K562 (cell line): Measurements from ENCODE around the gene MRPL44. TPM values are rescaled to one million over a fixed set of nuclear protein-coding genes. Genes with fewer than 3 reads are reported as not detected.

Experiments
- ATAC-seq: fragments of 200-7000 bp; cut with Tn5 transposase; 3 replicates; pipeline ENCODE4 v1.9.1; 2020; ENCODE audit warnings: moderate library complexity
- BruUV-seq: library from RNA; stranded (reverse); fragments of 400-500 nt; replicated peaks from 2 replicates; lab custom pipeline; 2021; lab: Mats Ljungman, UMichigan
- CTCF ChIA-PET: fragments of 300-600 bp; formaldehyde crosslinking; extraction: SDS; loops from one replicate; lab custom pipeline; 2021; ENCODE audit warnings: low intra/inter-chr PET ratio; lab: Yijun Ruan, JAX
- POLR2A ChIA-PET: fragments of 300-600, 350-650 bp; sonication (Branson Sonifier 250); formaldehyde crosslinking; extraction: SDS; loops from one replicate; lab custom pipeline; 2021; ENCODE audit warnings: antibody characterized with exemption, inconsistent platforms; lab: Yijun Ruan, JAX
- DNase-seq, 4 experiments: peaks; one replicate each; pipeline versions ENCODE4 v3.0.0 to v3.0.0-alpha.2; 2011 to 2018; ENCODE audit warnings: low spot score in 3 of 4, mixed read lengths in 3 of 4; ENCODE audit errors: extremely low read depth in 1 of 4
- FAIRE-seq: peaks from 2 replicates; lab custom pipeline; 2011; peaks lifted over from hg19 to GRCh38; lab: Jason Lieb, UNC
- H2AFZ ChIP-seq: 2 replicates; pipeline ENCODE4 v1.6.0; 2011; ENCODE audit warnings: low read depth, low read length, control low read depth, inconsistent platforms
- H3K27ac ChIP-seq: fragments of 200-600 bp; 3 replicates; pipeline ENCODE4 v1.8.0; 2011; ENCODE audit warnings: low read depth, mild to moderate bottlenecking, control low read depth, inconsistent platforms, low read length, moderate library complexity, mixed read lengths; ENCODE audit errors: extremely low read depth
- H3K27me3 ChIP-seq, 2 experiments: fragments of 300-600 bp in 1 of 2; 2 replicates in 1 of 2; 3 replicates in 1 of 2; pipeline versions ENCODE4 v1.6.0 to v1.8.0; 2011; ENCODE audit warnings: inconsistent platforms in 2 of 2, low read length in 2 of 2, mild to moderate bottlenecking in 1 of 2, mixed read lengths in 1 of 2, moderate library complexity in 1 of 2; ENCODE audit not compliant: control insufficient read depth in 2 of 2, insufficient read depth in 2 of 2
- H3K36me3 ChIP-seq: fragments of 300-600 bp; 3 replicates; pipeline ENCODE4 v1.8.0; 2011; ENCODE audit warnings: mild to moderate bottlenecking, low read length, inconsistent platforms; ENCODE audit not compliant: control insufficient read depth, insufficient read depth
- H3K4me1 ChIP-seq, 2 experiments: fragments of 200-600 bp in 1 of 2; replicated peaks in 1 of 2; 2 replicates in 1 of 2; 3 replicates in 1 of 2; pipeline versions ENCODE4 v1.5.1 to v1.8.0; 2011; ENCODE audit warnings: inconsistent platforms in 2 of 2, low read length in 2 of 2, mild to moderate bottlenecking in 1 of 2, mixed read lengths in 1 of 2, moderate library complexity in 1 of 2; ENCODE audit not compliant: control insufficient read depth in 2 of 2, insufficient read depth in 2 of 2
- H3K4me2 ChIP-seq: 2 replicates; pipeline ENCODE4 v1.6.1; 2011; ENCODE audit warnings: low read length, control low read depth, inconsistent platforms, mixed read lengths; ENCODE audit not compliant: insufficient read depth
- H3K4me3 ChIP-seq: fragments of 200-600 bp; sonication (generic), shearing (Covaris generic); 2 replicates; pipeline ENCODE4 v1.5.1; 2016; ENCODE audit warnings: control low read depth, inconsistent platforms
- H3K79me2 ChIP-seq: fragments of 200-600 bp; 3 replicates; pipeline ENCODE4 v1.8.0; 2011; ENCODE audit warnings: low read length, inconsistent platforms; ENCODE audit not compliant: control insufficient read depth, insufficient read depth
- H3K9ac ChIP-seq, 2 experiments: 2 replicates each; pipeline versions ENCODE4 v1.6.0 to v1.6.1; 2011; ENCODE audit warnings: low read depth in 2 of 2, low read length in 2 of 2, control low read depth in 1 of 2, inconsistent platforms in 1 of 2, mild to moderate bottlenecking in 1 of 2, mixed read lengths in 1 of 2; ENCODE audit not compliant: insufficient read depth in 1 of 2
- H3K9me1 ChIP-seq: one replicate; pipeline ENCODE4 v1.6.0; 2011; ENCODE audit warnings: inconsistent platforms, mild to moderate bottlenecking, low read length, moderate library complexity; ENCODE audit not compliant: control insufficient read depth, insufficient read depth
- H3K9me3 ChIP-seq: replicated peaks from 2 replicates; pipeline ENCODE4 v1.5.1; 2011; ENCODE audit warnings: low read depth, low read length, inconsistent platforms; ENCODE audit not compliant: control insufficient read depth, insufficient read depth
- H4K20me1 ChIP-seq: replicated peaks from 2 replicates; pipeline ENCODE4 v1.6.1; 2011; ENCODE audit warnings: low read length, inconsistent platforms, mixed read lengths; ENCODE audit not compliant: control insufficient read depth, insufficient read depth
- CBFA2T3 ChIP-seq: fragments of 450-650 bp; IDR thresholded peaks from 2 replicates; pipeline ENCODE4 v1.6.1; 2017
- EHMT2 ChIP-seq: fragments of 450-650 bp; IDR thresholded peaks from 2 replicates; pipeline ENCODE4 v1.6.1; 2018; ENCODE audit warnings: antibody characterized with exemption
- ILK ChIP-seq: fragments of 450-650 bp; IDR thresholded peaks from 2 replicates; pipeline ENCODE4 v1.6.1; 2016; ENCODE audit warnings: missing genetic modification characterization, low read depth, mild to moderate bottlenecking, missing compliant biosample characterization, moderate library complexity, borderline replicate concordance
- MYBL2 ChIP-seq, 2 experiments: fragments of 450-650 bp in 1 of 2; sonication (generic) in 1 of 2; formaldehyde crosslinking in 1 of 2; IDR thresholded peaks; 2 replicates each; pipeline versions ENCODE4 v1.6.1 to v1.8.1; 2017 to 2022; ENCODE audit warnings: borderline replicate concordance in 1 of 2, inconsistent platforms in 1 of 2, low read depth in 1 of 2, mild to moderate bottlenecking in 1 of 2, missing genetic modification reagents in 1 of 2, moderate library complexity in 1 of 2
- SMAD4 ChIP-seq: fragments of 250-450 bp; sonication (Bioruptor Pico); conservative IDR thresholded peaks from 2 replicates; pipeline ENCODE4 v1.8.0; 2021; ENCODE audit warnings: inconsistent platforms, mild to moderate bottlenecking, moderate library complexity
- SNRNP70 ChIP-seq: fragments of 200-400 bp; formaldehyde crosslinking; optimal IDR thresholded peaks from 2 replicates; pipeline ENCODE3; 2017; ENCODE audit warnings: low read depth, low read length
- YY1 ChIP-seq, 3 experiments: IDR thresholded peaks; 2 replicates each; pipeline ENCODE4 v1.6.1; 2011; ENCODE audit warnings: low read length in 2 of 3, mild to moderate bottlenecking in 2 of 3, moderate library complexity in 2 of 3, borderline replicate concordance in 1 of 3, control low read depth in 1 of 3, low read depth in 1 of 3; ENCODE audit not compliant: insufficient read depth in 3 of 3, insufficient replicate concordance in 2 of 3, control insufficient read depth in 1 of 3, insufficient read length in 1 of 3; ENCODE audit errors: extremely low read depth in 1 of 3
- WGBS: fragments of 100-300 bp; shearing (Covaris generic); methylation state at CpG from one replicate; pipeline ENCODE4 v1.1.6; 2016; ENCODE audit warnings: low coverage, mixed read lengths; ENCODE audit not compliant: insufficient coverage; ENCODE audit errors: missing lambda C conversion rate; 5-methylcytosine and 5-hydroxymethylcytosine counted together
- in situ Hi-C: fragments of 300-500 bp; cut with MboI; formaldehyde crosslinking; loops from 4 replicates; pipeline ENCODE4 v1.15.0; 2018; ENCODE audit warnings: inconsistent platforms, mixed read lengths
- intact Hi-C: fragments of 100-400 bp; cut with micrococcal nuclease; formaldehyde crosslinking; loops from 2 replicates; pipeline ENCODE4 v1.14.2; 2022
- polyA plus RNA-seq, 8 experiments: library from polyadenylated mRNA; depleted of rRNA in 4 of 8; stranded (reverse) in 5 of 8; unstranded in 3 of 8; fragments of >200 nt; fragmentation: Nextera tagmentation in 2 of 8; fragmentation: Illumina TruSeq in 1 of 8; extraction: Ambion mirVana in 2 of 8; extraction: Trizol in 1 of 8; gene quantifications; 2 replicates each; pipeline versions ENCODE4 v1.2.1 to v1.2.3, GENCODE V29; 2011 to 2014; ENCODE audit warnings: inconsistent platforms in 1 of 8, missing spikeins in 1 of 8
- total RNA-seq, 7 experiments: library from RNA; depleted of rRNA in 6 of 7; stranded (reverse); fragments of >200 nt in 6 of 7; fragmentation: Illumina TruSeq in 2 of 7; extraction: Trizol in 2 of 7; gene quantifications; 2 replicates each; pipeline versions ENCODE4 v1.2.1 to v1.2.3, GENCODE V29; 2011 to 2021; ENCODE audit warnings: low replicate concordance in 1 of 7
- TF ChIP-seq, protein P1 (sequence below), 3 experiments: IDR thresholded peaks in 2 of 3; conservative IDR thresholded peaks in 1 of 3; 2 replicates each; pipeline ENCODE4 v1.5.1; 2011 to 2012; ENCODE audit warnings: low read length in 3 of 3, mild to moderate bottlenecking in 3 of 3, control low read depth in 2 of 3, improper control_type of control experiment in 1 of 3, inconsistent platforms in 1 of 3, low read depth in 1 of 3, mixed read lengths in 1 of 3, moderate library complexity in 1 of 3; ENCODE audit not compliant: insufficient read depth in 2 of 3
- TF ChIP-seq, protein P2 (sequence below): sonication (generic); formaldehyde crosslinking; IDR thresholded peaks from 2 replicates; pipeline ENCODE4 v1.9.0; 2022; ENCODE audit warnings: mild to moderate bottlenecking, missing genetic modification reagents
- TF ChIP-seq, protein P3 (sequence below): fragments of 250-450 bp; sonication (Bioruptor Pico); IDR thresholded peaks from 2 replicates; pipeline ENCODE4 v1.5.1; 2021; ENCODE audit warnings: mild to moderate bottlenecking
- TF ChIP-seq, protein P4 (sequence below): fragments of 250-450 bp; sonication (Bioruptor Pico); IDR thresholded peaks from 2 replicates; pipeline ENCODE4 v1.8.0; 2022; ENCODE audit warnings: moderate library complexity, mild to moderate bottlenecking, inconsistent platforms
- TF ChIP-seq, protein P5 (sequence below), 2 experiments: fragments of 200-800 bp in 1 of 2; sonication (Bioruptor generic) in 1 of 2; sonication (generic) in 1 of 2; formaldehyde crosslinking in 1 of 2; IDR thresholded peaks in 1 of 2; conservative IDR thresholded peaks in 1 of 2; 2 replicates each; pipeline versions ENCODE4 v1.5.0 to v1.6.1; 2016 to 2020; ENCODE audit warnings: missing compliant biosample characterization in 1 of 2, missing genetic modification characterization in 1 of 2, missing genetic modification reagents in 1 of 2

MRPL44 gene
- total and polyA plus RNA-seq, 9 of the 15 experiments (the other 6 are each of a cell fraction or from before 2014, with no cell fraction given), result 10.4 to 26.0 (median 20.2) TPM

DNA sequence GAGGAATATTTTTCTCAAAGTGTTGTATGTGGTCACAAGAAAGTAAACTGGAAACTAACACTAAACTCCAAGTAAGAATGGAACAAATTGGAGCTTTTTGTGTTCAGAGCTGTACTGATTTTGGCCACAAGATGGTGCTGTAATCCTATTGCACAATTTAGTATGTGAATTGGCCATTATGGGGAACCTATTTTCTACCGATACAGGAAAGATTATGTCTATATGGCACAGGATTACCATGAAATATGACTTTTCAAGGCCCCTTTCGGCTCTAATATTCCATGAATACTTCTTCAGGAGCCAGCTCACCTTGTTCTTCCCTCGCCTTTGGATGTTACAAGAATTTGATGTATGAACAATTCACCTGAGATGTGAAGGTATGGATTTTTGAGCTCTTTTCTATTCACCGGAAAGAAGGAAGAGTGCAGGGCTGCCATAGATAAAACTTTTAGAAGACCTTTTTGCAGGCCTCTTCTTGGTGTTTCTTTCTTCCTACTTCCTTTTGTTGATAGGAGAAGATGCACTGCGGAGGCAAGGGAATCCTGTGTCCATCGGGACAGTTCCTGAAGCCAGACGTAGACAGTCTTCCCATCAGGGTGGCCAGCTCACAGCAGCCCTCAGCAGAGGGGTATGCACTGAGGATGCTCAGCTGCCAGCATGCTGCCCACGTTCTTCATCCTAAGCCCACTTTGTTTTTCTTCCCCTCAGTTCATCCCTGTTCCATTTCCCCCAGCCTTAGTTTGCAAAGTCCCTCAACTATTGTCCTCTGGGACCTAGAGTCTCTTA lies 13.3 kb downstream of the MRPL44 start:
- Histone ChIP-seq H3K27me3 (no peaks in the 10 kb centered on the region), H3K9me3 (no peaks in the 10 kb centered on the region), H3K36me3 (peaks cover 17% of the 10 kb centered on the region), H3K9ac (no peak overlapping the region), H3K79me2 (no peaks in the 10 kb centered on the region), H3K4me2 (no peak overlapping the region), H3K4me1 (no peaks in the 10 kb centered on the region), H3K27ac (no peak overlapping the region), H3K9me1 (no peaks in the 10 kb centered on the region), H3K4me3 (no peak overlapping the region), H4K20me1 (no peaks in the 10 kb centered on the region), H2AFZ (no peak overlapping the region)
- no TSS peak for BruUV-seq
- 41% methylated on average over 7 of the region's 8 CpGs for WGBS
- in situ Hi-C loops (no loop called here), intact Hi-C loops (loop anchor here (1.0 to 10.0 kb wide), 6 partner anchors 22 to 1034 kb away; no protein-coding TSS in a partner anchor)
- DNase-seq (peak in 3 of 4 experiments; percentile 14 to 58 (median 18)), ATAC-seq (peak; percentile 80), FAIRE-seq (peak; percentile 78)
- CTCF ChIA-PET, result interaction anchor here (0.6 to 2.7 kb wide), 9 partner anchors 10 to 807 kb away, joined by 3 to 41 read pairs (median 3); no protein-coding TSS in a partner anchor
- POLR2A ChIA-PET, result interaction anchor here (0.5 to 1.8 kb wide), 7 partner anchors 9 to 313 kb away, joined by 3 to 6 read pairs (median 4); no protein-coding TSS in a partner anchor
- TF ChIP-seq, protein P1, sequence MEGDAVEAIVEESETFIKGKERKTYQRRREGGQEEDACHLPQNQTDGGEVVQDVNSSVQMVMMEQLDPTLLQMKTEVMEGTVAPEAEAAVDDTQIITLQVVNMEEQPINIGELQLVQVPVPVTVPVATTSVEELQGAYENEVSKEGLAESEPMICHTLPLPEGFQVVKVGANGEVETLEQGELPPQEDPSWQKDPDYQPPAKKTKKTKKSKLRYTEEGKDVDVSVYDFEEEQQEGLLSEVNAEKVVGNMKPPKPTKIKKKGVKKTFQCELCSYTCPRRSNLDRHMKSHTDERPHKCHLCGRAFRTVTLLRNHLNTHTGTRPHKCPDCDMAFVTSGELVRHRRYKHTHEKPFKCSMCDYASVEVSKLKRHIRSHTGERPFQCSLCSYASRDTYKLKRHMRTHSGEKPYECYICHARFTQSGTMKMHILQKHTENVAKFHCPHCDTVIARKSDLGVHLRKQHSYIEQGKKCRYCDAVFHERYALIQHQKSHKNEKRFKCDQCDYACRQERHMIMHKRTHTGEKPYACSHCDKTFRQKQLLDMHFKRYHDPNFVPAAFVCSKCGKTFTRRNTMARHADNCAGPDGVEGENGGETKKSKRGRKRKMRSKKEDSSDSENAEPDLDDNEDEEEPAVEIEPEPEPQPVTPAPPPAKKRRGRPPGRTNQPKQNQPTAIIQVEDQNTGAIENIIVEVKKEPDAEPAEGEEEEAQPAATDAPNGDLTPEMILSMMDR (IDR thresholded peaks at IDR 0.05 in 2 of 3, conservative IDR thresholded peaks at IDR 0.05 in 1 of 3; ENCODE audit: insufficient read depth in 2 of 3, low read depth in 1 of 3, low read length in 3 of 3), result peak; percentile 45 to 78 (median 70); a peak in 5 of 6 replicates
- no peak for TF ChIP-seq ILK (tag)
- no peak for TF ChIP-seq SNRNP70
- TF ChIP-seq SMAD4 (CRISPR knock-in tag), result no peak
- no peak for TF ChIP-seq YY1 (IDR thresholded peaks at IDR 0.05; ENCODE audit: borderline replicate concordance in 1 of 3, control insufficient read depth in 1 of 3, extremely low read depth in 1 of 3, insufficient read depth in 3 of 3, insufficient read length in 1 of 3, insufficient replicate concordance in 2 of 3, low read depth in 1 of 3, low read length in 2 of 3)
- TF ChIP-seq, protein P2, sequence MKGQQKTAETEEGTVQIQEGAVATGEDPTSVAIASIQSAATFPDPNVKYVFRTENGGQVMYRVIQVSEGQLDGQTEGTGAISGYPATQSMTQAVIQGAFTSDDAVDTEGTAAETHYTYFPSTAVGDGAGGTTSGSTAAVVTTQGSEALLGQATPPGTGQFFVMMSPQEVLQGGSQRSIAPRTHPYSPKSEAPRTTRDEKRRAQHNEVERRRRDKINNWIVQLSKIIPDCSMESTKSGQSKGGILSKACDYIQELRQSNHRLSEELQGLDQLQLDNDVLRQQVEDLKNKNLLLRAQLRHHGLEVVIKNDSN, result no peak
- no peak for TF ChIP-seq EHMT2
- TF ChIP-seq, protein P3, sequence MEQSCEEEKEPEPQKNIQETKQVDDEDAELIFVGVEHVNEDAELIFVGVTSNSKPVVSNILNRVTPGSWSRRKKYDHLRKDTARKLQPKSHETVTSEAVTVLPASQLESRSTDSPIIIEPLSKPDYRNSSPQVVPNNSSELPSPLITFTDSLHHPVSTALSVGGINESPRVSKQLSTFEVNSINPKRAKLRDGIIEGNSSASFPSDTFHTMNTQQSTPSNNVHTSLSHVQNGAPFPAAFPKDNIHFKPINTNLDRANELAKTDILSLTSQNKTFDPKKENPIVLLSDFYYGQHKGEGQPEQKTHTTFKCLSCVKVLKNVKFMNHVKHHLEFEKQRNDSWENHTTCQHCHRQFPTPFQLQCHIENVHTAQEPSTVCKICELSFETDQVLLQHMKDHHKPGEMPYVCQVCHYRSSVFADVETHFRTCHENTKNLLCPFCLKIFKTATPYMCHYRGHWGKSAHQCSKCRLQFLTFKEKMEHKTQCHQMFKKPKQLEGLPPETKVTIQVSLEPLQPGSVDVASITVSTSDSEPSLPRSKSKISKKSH (CRISPR knock-in tag), result no peak
- TF ChIP-seq, protein P4, sequence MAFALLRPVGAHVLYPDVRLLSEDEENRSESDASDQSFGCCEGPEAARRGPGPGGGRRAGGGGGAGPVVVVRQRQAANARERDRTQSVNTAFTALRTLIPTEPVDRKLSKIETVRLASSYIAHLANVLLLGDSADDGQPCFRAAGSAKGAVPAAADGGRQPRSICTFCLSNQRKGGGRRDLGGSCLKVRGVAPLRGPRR (CRISPR knock-in tag), result no peak
- TF ChIP-seq, protein P5, sequence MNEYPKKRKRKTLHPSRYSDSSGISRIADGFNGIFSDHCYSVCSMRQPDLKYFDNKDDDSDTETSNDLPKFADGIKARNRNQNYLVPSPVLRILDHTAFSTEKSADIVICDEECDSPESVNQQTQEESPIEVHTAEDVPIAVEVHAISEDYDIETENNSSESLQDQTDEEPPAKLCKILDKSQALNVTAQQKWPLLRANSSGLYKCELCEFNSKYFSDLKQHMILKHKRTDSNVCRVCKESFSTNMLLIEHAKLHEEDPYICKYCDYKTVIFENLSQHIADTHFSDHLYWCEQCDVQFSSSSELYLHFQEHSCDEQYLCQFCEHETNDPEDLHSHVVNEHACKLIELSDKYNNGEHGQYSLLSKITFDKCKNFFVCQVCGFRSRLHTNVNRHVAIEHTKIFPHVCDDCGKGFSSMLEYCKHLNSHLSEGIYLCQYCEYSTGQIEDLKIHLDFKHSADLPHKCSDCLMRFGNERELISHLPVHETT (CRISPR knock-in tag; conservative IDR thresholded peaks at IDR 0.05 in 1 of 2, IDR thresholded peaks at IDR 0.05 in 1 of 2), result no peak
- no peak for TF ChIP-seq CBFA2T3
- TF ChIP-seq MYBL2 (IDR thresholded peaks at IDR 0.05; ENCODE audit: low read depth), result no peak
- TF ChIP-seq MYBL2 (CRISPR knock-in tag; IDR thresholded peaks at IDR 0.05; ENCODE audit: borderline replicate concordance), result no peak
